A549 (cell line): Measurements from ENCODE around the gene CYP24A1.

ENCODE experiments used
- CTCF ChIP-seq: fragments of >200 bp; sonication (Bioruptor Twin); formaldehyde crosslinking; IDR thresholded peaks from 3 replicates; pipeline ENCODE4 v1.5.1; 2016
- E2F6 ChIP-seq: IDR thresholded peaks from 2 replicates; pipeline ENCODE4 v1.6.1; 2012; ENCODE audit warnings: low read depth, borderline replicate concordance
- EP300 ChIP-seq, 2 experiments: fragments of >200 bp; sonication (Bioruptor Twin); formaldehyde crosslinking; IDR thresholded peaks; 2 replicates in 1 of 2; 3 replicates in 1 of 2; pipeline ENCODE4 v1.6.1; 2016 to 2017
- ESRRA ChIP-seq: fragments of 150-350 bp; IDR thresholded peaks from 2 replicates; pipeline ENCODE4 v1.6.1; 2014; ENCODE audit warnings: mild to moderate bottlenecking, low read length, borderline replicate concordance
- FOXS1 ChIP-seq: fragments of 250-450 bp; sonication (Bioruptor Pico); IDR thresholded peaks from 2 replicates; pipeline ENCODE4 v1.5.0; 2020; ENCODE audit warnings: mild to moderate bottlenecking, moderate library complexity
- HDAC2 ChIP-seq: fragments of 200-600 bp; sonication (generic); IDR thresholded peaks from 2 replicates; pipeline ENCODE4 v1.6.1; 2016
- HES2 ChIP-seq: fragments of >200 bp; sonication (Bioruptor Twin); formaldehyde crosslinking; IDR thresholded peaks from 2 replicates; pipeline ENCODE4 v1.6.1; 2016
- JUNB ChIP-seq: fragments of >200 bp; sonication (Bioruptor Twin); formaldehyde crosslinking; IDR thresholded peaks from 2 replicates; pipeline ENCODE4 v1.6.1; 2016
- KDM1A ChIP-seq: fragments of 200-600 bp; sonication (generic); IDR thresholded peaks from 2 replicates; pipeline ENCODE4 v1.6.1; 2016; ENCODE audit warnings: low read depth, mild to moderate bottlenecking
- NPAS2 ChIP-seq: fragments of 250-450 bp; sonication (Bioruptor Pico); IDR thresholded peaks from 2 replicates; pipeline ENCODE4 v1.8.0; 2022; ENCODE audit warnings: mild to moderate bottlenecking, moderate library complexity, borderline replicate concordance
- PBX3 ChIP-seq: IDR thresholded peaks from 2 replicates; pipeline ENCODE4 v1.6.1; 2012
- REST ChIP-seq: fragments of 200-600 bp; sonication (generic); IDR thresholded peaks from 2 replicates; pipeline ENCODE4 v1.6.1; 2016; ENCODE audit warnings: antibody characterized with exemption, mild to moderate bottlenecking, moderate library complexity
- RFX5 ChIP-seq: fragments of 450-650 bp; IDR thresholded peaks from 2 replicates; pipeline ENCODE4 v1.7.1; 2014; ENCODE audit warnings: antibody characterized with exemption, mild to moderate bottlenecking, moderate library complexity
- USF2 ChIP-seq: fragments of 450-650 bp; IDR thresholded peaks from 2 replicates; pipeline ENCODE4 v1.6.1; 2014; ENCODE audit warnings: antibody characterized with exemption

GRCh38 chr20:54107181-54107580 lies 66.6 kb downstream of the CYP24A1 start:
- no peak for TF ChIP-seq FOXS1 (CRISPR knock-in tag)
- no peak for TF ChIP-seq CTCF
- TF ChIP-seq RFX5 = no peak
- TF ChIP-seq HDAC2 = no peak
- no peak for TF ChIP-seq E2F6
- no peak for TF ChIP-seq JUNB
- no peak for TF ChIP-seq ESRRA
- no peak for TF ChIP-seq USF2
- no peak for TF ChIP-seq REST
- TF ChIP-seq PBX3 = no peak
- no peak for TF ChIP-seq EP300 (IDR thresholded peaks at IDR 0.05)
- no peak for TF ChIP-seq KDM1A
- no peak for TF ChIP-seq NPAS2 (CRISPR knock-in tag)
- no peak for TF ChIP-seq HES2
